GM12801 (cell line): Measurements from ENCODE around the gene CCDC24.

ENCODE experiments used
- CTCF ChIP-seq: IDR thresholded peaks from one replicate; pipeline ENCODE4 v1.5.1; 2011; ENCODE audit warnings: control low read depth; ENCODE audit not compliant: insufficient read length; ENCODE audit errors: extremely low read depth

The CCDC24 gene

DNA sequence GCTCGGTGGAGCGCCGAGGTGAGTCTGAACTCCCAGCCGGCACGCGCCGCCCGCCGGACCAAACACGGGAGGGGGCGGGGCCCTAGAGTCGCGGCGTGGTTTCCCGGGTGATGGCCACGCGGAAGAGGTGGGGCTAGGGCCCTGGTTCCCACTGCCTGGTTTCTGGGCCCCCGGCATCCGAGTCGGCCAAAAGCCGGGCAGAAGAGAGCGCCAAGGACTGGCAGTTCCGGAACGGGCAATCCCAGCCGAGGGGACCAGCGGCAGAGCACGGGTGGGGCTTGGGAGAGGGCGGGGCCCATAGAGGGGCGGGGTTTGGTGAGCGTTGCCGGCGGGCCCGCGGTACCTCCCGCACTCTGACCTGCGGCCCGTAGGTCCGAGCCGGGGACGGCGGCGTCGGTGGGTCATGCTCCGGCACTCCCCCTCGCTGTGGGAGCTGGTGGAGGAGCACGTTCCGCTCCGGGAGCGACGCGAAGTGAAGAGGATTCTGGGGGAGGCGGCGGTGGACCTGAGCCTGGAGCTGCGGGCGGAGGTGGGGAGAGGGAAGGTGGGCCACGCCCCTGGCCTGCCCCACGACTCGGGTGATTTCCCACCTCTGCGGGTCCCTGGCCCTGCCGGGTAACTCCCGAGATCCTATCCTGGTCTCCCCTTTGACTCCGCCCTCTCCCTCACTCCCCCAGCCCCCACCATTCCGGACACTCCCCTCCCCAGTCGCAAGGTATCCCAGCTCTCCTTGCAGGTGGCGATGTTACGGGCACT lies at the start of gene CCDC24:
CCDC24 (plus strand) TSS at position 124 of the 756 bp plus-strand sequence; CDS start at position 404, 280 bp downstream.
- no peak for TF ChIP-seq CTCF

DNA sequence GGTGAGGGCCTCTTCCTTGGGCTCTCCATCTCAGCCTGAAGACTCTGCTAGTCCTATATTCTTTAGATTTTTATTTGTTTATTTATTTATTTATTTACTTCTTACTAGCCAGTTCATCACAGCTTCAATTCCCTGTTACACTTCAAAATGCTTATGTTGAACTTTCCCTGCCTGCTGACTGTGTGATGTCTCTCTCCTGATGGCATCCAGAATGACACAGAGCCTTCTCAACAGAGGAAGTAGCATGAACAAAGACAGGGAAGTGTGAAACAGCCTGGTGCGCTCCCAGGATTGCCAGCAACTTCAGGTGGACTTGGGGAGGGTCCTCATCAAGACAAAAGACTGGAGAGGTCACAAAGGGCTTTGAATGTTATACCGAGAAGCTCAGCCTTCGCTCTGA lies 49.0 kb upstream of the CCDC24 start:
- no peak for TF ChIP-seq CTCF

DNA sequence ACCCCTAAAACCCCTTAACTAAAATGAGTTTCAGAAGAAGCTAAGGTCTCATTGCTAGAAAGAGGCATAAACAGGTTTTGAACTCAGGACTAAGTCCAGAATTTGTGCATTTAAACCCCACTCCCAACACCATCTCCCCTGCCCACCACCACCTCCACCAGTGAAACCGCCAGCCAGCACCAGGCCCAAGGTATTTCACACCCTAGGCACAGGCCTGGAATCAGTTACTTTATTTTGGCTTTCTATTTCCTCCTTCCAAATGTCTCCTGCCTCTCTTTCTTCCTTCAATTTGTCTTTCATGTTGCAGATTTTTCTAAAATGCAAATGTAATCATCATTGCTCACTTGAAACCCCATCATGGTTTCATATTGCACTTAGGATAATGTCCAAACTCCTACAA lies 46.5 kb upstream of the CCDC24 start:
- no peak for TF ChIP-seq CTCF

DNA sequence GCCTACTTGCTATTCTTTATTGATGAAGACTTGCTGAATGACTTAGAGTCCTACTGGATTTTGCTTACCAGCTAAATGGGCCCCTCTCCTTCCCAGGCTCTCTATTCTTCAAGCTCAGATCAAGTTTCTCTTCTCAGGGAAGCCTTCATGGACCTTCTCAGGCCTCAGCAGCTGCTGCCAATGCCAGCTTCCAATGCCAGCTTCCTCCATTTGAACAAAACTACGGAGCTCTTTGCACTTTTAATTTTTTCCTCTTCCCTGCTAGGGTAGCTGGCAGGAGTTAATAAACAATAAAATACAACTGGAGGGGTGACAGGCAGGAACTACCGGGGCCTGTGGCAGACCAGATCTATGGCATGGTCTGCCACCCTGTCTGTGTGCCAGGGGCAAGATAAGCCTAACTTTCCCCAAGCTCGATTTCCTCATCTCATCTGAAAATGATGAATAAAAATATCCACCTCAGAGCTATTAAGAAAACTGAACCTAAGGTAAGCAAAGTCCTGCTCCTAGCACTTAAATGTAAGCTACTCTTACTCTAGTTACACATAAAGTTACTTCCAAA lies 45.6 kb upstream of the CCDC24 start:
- no peak for TF ChIP-seq CTCF

DNA sequence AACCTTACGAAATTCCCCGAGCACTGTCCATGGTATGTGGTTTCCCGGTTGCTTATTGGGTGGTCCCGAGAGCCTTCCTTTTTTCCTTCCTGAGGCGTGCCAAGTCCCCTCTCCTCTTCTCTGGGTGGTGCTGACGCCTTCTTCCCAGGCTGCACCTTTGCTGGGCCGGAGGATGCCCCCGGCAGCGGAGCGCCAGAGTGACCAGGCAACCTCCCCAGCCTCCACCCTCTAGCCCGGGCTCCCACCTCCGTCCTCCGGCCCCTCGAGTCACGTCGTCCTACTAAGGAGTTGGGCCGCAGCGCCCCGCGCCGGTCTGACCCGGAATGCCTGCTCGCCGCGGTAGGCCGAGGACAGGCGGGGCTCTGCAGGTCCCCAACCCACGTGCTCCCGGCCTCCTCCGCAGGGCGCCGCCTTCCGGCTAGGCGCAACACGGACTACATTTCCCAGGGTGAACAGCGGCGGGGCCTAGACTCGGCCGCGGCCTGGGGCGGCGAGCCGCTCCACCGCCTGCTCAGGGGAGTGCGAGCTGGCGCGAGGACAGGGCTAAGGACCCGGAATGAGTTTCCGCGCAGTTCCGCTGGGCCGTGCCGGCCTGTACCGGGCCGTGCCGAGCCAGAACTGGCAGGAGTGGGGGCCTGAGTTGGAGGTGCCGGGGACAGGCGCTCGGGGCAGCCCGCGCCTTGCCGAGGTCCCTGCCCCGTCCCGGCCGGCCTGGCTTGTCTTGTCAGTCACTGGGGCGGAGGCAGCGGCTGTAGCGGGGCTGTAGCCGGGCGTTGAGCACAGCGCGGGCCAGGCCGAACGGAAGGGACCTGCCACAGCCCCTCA lies 45.0 kb upstream of the CCDC24 start, which contains the start of gene IPO13:
IPO13 (plus strand) TSS at position 715 of the 825 bp plus-strand sequence. CDS start 651 bp downstream, outside the sequence.
- TF ChIP-seq CTCF = no peak

DNA sequence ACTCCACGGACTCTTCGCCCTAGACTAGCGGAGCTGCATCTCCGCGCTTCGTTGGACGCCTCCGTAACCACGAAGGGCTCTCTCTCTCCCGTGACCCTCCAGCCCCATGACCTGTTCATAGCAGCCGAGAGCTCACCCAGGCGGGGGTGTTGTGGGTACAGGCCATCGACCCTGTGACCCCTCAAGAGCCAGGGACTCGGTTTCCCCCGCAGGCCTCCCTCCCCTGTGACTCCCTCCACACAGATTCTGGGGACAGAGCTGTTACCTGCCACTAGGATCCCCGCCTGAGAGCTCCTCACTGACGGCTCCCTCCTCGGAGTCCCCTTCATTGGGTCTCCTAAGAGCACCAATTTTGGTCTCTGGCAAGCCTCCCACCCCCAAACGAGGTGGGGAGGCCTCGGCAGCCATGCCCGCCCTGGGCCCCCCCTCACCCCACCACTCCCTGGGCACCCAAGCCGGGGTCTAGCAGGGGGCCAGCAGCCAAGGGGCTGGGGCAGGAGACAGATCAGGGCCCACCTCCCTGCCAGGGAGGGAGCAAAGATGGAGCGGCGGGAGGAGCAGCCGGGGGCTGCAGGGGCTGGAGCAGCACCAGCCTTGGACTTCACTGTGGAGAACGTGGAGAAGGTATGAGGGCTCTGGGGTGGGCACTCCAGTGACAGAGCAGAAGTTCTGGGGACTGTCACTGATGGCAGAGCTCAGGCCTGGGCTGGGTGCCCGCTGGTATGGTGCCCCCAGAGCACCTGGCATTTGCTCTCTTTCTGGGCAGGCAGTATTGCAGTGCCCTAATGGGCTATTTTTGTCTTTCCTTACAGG lies 44.1 kb upstream of the CCDC24 start:
- TF ChIP-seq CTCF = no peak
